GM21360 (cell line): ENCODE data around the gene TUBB2B.
"Not testable (repeated sequence)": the region's sequence is repeated elsewhere in the genome, so short reads cannot be mapped to it uniquely, and the experiment has no call there.

Source experiments
- ATAC-seq: cut with Tn5 transposase; IDR thresholded peaks from one replicate; pipeline ENCODE4 v1.9.1; 2021; ENCODE audit warnings: mild to moderate bottlenecking, moderate library complexity; ENCODE audit not compliant: unreplicated experiment

TUBB2B gene

DNA sequence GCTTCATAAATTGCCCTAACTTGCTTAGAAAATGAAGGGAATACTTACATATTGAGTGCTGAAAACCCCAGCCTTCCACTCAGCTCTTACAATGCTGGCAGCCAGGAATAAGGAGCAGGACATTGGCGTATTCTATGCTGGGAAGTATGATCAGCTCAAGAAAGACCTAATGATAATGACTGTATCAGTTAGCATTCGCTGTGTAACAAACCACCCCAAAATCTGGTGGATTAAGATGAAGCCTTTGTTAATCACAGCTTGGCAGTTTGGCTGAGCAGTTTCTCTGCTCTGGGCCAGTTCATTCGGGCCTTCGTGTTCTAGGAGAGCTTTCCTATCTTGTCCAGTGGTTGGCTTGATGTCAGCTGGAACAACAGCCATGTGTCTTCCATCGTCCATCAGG lies 36.7 kb downstream of the TUBB2B start:
- no peak for ATAC-seq

DNA sequence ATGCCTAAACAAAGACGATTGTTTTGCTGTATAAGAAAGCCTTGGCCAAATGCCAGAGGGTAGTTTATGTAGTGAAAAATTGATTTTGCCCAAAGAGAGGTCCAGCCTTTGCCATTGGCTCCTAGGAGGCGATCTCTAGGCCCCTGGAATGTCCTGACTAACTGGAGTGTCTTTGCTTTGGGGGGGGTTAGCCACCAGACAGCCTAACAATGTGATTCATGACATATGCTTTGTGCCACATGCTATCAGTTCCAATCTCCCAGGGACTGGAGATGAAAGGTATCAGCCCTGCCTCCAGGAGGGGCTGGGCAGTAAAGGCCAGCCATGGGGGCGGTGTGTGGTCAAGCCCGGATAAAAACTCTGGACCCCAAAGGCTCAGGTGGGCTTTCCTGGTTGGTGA lies 37.4 kb downstream of the TUBB2B start:
- ATAC-seq = no peak

- not testable (repeated sequence) for ATAC-seq
These were observed 38.3 kb downstream of the TUBB2B start for GRCh38 chr6:3189192-3189591.

DNA sequence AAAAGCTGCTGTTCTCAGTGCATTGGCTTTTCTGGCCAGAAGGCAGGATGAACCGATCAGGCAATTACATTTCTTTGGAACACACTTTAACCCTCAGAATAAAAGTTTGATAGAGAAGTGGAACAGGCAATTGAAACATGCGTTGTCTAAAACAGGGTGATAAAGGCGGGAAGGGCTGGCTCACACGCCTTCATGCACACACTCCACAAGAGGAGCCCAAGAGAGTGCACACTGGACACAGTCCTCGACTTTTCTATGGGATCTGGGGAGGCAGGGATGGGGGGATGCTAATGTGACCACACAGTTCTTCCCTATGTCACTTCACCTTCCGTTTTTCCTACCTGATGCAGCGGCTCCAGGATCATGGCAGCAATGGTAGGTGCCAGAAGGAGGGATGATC lies 39.2 kb downstream of the TUBB2B start:
- ATAC-seq = no peak

DNA sequence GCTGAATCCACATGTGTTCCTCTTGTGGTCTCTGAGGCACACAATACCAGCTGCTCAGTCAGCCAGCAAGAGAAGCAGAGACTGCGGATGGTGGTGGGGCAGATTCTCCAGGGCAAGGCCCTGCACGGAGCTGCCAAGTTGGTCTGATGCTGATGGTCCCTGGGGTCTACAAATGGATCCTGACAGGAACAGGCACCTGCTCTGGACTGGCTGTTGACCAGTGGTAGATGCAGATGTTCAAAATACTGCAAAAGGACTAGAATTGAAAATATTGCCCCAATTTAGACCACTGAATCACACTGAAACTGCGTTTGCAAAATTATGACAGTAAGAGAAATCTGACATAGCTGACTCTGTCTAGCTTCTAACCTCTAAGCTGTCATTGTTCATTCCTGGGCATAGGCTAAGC lies 40.5 kb downstream of the TUBB2B start:
- no peak for ATAC-seq

DNA sequence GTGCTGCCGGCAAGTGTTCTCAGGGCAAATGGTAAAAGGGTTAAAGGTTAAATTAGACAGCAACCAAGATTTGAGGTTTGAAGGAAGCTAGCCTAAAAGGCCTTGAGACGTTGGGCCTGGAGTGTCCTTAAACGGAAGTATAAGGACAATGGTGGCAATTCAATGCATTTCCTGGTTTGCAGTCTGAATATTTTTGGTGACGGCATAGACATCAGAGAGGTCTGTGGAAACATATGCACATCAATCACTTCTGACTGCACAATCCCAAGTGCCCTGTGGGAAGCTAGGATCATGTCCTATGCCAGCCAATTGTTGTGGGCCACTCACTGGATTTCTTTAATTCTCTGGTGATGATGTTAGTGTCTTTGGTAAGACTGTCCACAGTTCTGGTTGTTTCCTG lies 44.4 kb downstream of the TUBB2B start:
- no peak for ATAC-seq

- ATAC-seq = no peak
These were observed 46.3 kb downstream of the TUBB2B start for GRCh38 chr6:3181105-3181504.

DNA sequence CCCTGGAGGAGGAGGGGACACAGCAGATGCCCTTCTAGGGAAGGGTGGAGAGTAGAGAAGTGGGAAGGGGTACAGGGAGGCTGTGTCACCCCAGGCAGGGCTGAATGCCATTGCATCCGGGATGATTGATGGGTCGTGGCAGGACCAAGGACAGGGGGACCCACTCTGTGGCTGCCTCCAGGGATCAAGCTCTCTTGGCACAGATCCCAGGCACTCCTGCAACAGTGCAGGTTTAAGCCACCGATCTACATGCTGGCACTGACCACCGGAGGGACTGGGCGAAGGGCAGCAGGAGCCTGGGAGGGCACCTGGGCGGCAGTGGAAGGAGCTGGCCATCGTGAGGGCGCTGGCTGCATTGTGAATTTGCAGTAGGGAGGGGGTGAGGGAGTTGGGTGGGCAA lies 47.5 kb downstream of the TUBB2B start:
- not testable (repeated sequence) for ATAC-seq

GRCh38 chr6:3178666-3179065 lies 48.8 kb downstream of the TUBB2B start:
- ATAC-seq = not testable (repeated sequence)

DNA sequence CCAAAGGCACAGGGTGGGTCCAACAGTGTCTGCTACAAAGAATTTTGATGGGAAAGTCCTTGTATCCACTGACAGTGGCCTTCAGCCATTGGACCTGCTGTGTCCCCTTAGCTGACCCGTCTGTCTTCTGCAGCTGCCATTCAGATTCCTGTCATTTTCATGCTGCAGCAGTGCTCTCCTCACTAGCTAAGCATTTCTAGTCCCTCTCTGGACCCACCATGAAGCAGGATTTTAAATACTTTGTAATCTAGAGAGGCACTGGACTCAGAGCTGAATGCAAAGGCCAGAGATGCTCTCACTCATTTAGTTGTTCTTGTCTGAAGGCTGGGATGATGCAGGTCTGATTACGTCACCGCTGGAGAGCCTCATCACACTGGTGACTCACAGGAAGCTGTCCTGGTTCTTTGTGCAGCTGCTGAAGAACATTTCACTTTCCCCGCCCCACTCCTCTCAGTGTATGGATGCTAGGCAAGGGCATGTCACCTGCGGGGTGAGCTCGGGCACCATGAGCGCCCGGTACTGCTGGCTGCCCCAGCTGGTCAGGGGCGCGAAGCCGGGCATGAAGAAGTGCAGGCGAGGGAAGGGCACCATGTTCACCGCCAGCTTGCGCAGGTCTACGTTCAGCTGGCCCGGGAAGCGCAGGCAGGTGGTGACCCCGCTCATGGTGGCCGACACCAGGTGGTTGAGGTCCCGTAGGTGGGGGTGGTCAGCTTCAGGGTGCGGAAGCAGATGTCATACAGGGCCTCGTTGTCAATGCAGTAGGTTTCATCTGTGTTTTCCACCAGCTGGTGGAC lies 50.7 kb downstream of the TUBB2B start:
- no peak for ATAC-seq

GRCh38 chr6:3175715-3176402 lies 51.6 kb downstream of the TUBB2B start:
- ATAC-seq = no peak
